GM18517 (cell line): ENCODE results near the gene RPL13.
"Not testable (repeated sequence)": the region's sequence is repeated elsewhere in the genome, so short reads cannot be mapped to it uniquely, and the experiment has no call there.

ENCODE experiments used
- ATAC-seq: cut with Tn5 transposase; IDR thresholded peaks from one replicate; pipeline ENCODE4 v1.9.1; 2021; ENCODE audit warnings: mild to moderate bottlenecking, moderate library complexity; ENCODE audit not compliant: unreplicated experiment

RPL13 gene

GRCh38 chr16:89576153-89577054 is 15.9 kb downstream of the RPL13 start:
- no peak for ATAC-seq

- ATAC-seq, result no peak
Measured at GRCh38 chr16:89577055-89577759, 16.7 kb downstream of the RPL13 start.

DNA sequence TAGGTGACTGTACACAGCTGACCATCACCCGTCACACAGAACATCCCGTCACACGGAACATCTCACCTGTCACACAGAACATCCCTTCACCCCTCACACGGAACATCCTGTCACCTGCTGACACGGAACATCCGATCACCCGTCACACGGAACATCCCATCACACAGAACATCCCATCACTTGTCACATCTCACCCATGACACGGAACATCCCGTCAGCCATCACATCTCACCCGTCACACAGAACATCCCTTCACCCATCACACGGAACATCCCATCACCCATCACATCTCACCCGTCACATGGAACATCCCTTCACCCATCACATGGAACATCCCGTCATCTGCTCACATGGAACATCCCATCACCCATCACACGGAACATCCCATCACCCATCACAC is 18.9 kb downstream of the RPL13 start:
- ATAC-seq, result no peak

DNA sequence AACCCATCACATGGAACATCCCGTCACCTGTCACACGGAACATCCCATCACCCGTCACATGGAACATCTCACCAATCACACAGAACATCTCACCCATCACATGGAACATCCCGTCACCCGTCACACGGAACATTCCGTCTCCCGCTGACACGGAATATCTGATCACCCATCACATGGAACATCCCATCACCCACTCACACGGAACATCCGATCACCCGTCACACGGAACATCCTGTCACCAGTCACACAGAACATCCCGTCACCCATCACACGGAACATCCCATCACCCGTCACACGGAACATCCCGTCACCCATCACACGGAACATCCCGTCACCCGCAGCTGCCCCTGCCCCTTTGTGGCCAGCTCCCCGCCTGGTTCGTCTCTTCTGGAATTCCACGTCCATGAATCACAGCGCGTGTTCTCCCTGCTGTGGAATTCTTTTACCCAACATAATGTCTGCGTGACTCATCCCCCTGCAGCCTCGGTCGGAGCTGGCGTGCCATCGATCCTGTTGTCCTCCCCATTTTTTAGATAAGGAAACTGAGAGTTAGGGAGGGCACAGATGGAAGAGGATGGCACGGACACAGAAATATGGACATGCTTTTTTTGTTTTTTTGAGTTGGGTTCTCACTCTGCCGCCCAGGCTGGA is 20.7 kb downstream of the RPL13 start:
- ATAC-seq, result no peak

- ATAC-seq, result no peak
Measured at GRCh38 chr16:89581861-89582563, 21.5 kb downstream of the RPL13 start.

DNA sequence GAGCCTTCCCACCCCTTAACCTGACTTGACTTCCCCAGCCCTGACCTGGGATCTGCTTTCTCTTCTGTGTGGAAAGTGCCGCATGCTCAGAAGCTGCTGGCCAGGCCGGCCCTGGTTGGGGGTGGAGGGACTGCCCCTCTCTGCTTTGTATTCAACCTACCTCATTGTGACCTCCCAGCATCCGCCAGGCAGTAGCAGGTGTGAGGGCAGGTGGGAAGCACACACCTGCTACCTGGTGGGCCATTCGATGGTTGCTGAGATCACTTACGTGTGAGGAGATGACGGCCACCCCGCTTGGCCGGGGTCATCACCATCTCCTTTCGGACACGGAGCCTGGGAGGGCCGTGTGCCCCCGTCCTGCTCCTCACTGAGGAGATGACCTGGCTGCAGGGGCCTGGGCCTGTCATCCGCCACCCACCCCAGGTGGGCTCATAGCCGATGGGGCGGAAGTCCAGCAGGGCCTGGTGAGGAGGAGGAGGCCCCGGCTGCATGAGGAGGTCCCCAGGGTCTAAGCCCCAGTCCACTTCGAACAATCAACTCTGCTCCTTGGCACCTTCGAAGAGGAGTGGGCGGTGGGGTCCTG is 22.2 kb downstream of the RPL13 start:
- no peak for ATAC-seq

DNA sequence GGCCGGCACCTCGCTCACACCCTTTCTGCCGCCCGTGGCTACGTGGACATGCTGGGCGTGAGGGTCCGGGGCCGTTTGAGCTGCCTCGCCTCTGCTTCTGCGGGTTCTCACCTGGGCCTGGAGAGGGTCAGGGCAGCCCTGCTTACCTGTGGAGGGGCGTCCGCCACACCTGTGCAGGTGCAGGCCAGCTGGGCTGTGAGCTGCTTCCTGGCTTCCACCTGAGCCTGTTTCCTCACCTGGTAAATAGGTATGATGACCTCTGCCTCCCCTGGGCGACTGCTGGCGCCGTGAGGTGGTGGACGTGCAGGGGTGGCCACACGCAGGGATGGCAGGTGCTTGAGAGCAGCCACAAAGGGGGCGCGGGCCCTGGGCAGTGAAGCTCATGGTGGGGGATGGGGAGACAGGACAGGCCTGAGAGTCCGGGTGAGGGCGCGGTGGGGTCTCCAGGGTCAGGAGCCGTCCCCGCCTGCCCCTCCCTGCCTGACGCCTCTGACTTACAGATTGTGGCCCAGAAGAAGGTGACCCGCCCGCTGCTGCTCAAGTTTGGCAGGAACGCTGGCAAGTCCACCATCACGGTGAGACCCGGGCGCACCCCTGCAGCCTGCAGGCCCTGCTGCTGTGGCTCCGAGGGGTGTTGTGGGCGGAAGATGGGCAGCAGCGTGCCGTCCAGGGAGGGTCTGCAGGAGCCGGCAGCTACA is 22.9 kb downstream of the RPL13 start:
- no peak for ATAC-seq

DNA sequence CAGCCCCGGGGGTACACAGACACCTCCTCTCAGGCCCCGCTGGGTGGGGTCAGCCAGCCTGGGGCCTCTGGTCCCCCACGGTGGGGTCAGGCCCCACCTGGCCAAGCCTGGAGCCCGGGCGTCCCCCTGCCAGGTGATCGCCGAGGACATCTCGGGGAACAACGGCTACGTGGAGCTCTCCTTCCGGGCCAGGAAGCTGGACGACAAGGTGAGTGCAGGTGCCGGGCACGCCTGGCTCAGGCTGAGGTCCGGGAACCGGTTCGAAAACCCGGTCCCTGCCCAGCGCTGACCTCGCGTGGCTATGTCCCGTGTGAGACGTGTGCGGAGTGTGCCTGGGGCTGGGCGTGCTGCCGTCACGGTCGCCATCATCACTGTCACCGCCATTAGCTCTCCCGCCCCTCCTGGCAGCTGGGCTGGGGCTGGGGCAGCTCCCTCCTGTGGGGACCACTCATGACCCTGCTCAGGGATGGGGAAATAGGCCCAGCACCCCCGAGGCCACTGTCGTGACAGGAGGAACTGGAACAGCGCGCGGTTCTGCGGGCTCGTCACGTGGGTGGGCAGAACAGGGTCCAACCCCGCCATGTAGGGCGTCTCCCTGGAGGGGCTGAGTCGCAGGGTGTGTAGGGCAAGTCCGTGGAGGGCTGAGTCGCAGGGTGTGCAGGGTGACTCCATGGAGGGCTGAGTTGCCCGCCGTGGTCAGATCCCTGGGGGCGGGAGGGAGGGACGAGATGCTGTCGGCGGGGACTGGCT is 23.6 kb downstream of the RPL13 start:
- ATAC-seq, result no peak

DNA sequence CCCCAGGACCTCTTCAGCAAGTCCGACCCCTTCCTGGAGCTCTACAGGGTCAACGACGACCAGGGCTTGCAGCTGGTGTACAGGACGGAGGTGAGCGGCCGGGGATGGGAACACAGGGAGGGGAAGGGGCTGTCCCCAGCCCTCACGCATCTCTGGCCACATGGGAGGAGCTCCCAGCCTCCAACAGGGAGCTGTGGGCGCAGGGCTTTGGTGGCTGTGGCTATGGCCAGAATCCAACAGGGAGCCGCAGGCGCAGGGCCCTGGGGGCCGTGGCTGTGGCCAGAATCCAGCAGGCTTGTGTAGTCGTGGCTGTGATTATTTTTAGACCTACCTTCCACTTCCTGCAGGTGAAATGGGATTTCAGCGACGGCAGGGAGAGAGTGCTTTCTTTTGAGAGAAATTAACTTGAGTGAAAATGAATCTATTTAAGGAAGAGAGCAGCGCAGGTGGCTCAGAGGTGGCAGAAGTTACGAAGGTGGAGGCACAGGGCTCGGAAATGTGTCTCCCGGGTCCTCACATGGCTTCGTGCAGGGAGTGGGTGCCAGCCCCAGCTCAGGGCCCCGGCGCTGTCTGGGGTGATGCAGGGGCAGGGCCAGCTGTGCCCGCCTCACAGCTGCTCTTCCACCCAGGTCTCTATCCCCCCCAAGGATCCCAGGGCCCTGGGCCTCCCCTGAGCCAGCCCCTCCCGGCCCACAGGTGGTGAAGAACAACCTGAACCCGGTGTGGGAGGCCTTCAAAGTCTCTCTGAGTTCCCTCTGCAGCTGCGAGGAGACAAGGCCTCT is 24.5 kb downstream of the RPL13 start:
- no peak for ATAC-seq

- no peak for ATAC-seq
Measured at GRCh38 chr16:89586218-89586617, 25.7 kb downstream of the RPL13 start.

DNA sequence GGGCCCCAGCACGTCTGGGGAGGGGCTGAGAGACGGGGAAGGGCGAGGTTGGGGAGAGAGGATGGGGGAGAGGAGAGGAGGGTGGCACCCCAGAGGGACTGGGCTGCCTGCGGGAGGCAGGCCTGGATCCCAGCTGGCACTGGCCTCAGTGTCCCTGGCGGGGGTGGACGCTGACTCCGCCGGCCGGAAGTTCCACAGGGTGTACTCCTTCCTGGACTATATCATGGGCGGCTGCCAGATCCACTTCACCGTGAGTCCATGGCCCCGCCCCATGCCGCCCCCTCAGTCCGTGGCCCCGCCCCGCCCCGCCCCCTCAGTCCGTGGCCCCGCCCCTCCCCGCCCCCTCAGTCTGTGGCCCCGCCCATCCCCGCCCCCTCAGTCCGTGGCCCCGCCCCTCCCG is 26.4 kb downstream of the RPL13 start:
- no peak for ATAC-seq

DNA sequence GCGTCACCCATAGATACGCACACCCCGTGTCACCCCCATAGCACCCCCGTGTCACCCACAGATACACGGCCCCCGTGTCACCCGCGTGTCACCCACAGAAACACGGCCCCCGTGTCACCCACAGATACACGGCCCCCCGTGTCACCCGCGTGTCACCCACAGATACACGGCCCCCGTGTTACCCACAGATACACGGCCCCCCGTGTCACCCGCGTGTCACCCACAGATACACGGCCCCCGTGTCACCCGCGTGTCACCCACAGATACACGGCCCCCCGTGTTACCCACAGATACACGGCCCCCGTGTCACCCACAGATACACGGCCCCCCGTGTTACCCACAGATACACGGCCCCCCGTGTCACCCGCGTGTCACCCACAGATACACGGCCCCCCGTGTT is 27.2 kb downstream of the RPL13 start:
- not testable (repeated sequence) for ATAC-seq

GRCh38 chr16:89588413-89589109 is 28.1 kb downstream of the RPL13 start:
- ATAC-seq, result no peak

- no peak for ATAC-seq
Measured at GRCh38 chr16:89589241-89589926, 28.9 kb downstream of the RPL13 start.

- ATAC-seq, result no peak
Measured at GRCh38 chr16:89593841-89594240, 33.4 kb downstream of the RPL13 start.

DNA sequence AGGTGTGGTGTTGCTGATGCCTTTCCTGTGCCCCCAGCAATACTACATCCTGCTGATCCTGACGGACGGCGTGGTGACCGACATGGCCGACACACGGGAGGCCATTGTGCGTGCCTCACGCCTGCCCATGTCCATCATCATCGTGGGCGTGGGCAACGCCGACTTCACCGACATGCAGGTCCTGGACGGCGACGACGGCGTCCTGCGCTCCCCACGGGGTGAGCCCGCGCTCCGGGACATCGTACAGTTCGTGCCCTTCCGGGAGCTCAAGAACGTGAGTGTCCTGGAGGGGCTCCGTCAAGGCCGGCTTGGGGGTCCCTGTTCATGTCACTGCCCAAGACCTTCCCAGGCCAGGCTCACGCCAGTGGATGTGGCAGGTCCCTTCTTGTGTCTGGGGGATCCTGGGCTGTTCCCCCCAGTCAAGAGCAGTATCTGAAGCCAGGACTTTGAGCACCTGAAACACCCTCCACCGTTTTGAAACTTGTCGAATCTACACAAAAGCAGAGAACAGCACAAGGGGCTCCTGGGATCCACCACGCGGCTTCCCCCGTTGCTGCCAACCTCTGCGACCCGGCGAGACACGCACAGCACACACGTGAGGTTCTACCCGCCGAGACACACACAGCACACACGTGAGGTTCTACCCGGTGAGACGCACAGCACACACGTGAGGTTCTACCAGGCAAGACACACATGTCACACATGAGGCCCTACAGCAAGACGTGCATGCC is 35.0 kb downstream of the RPL13 start:
- no peak for ATAC-seq
